ENCODE data around the gene PSD4. TPM values are rescaled to one million over a fixed set of nuclear protein-coding genes. Genes with fewer than 3 reads are reported as not detected.

Gene PSD4
- total RNA-seq, 1 experiment from 2014 or later, result 1.0 TPM

GRCh38 chr2:113258471-113259147 is 84.8 kb downstream of the PSD4 start:
- Histone ChIP-seq H4K20me1 (ENCODE audit: control insufficient read depth, insufficient read depth, insufficient read length) (no peaks in the 10 kb centered on the region), H3K79me2 (ENCODE audit: insufficient read depth, low read length) (no peaks in the 10 kb centered on the region), H2BK20ac (ENCODE audit: low read depth, low read length, poor library complexity, severe bottlenecking) (no peak overlapping the region), H2BK120ac (ENCODE audit: low read depth, low read length, poor library complexity, severe bottlenecking) (no peak overlapping the region), H2BK5ac (ENCODE audit: insufficient read length, low read length) (no peak overlapping the region), H3K23me2 (ENCODE audit: insufficient read length, low read depth, low read length, poor library complexity, severe bottlenecking) (no peaks in the 10 kb centered on the region), H2BK12ac (ENCODE audit: insufficient read length, low read depth, low read length) (no peak overlapping the region), H2AFZ (ENCODE audit: low read length) (no peak overlapping the region), H3K14ac (ENCODE audit: insufficient read depth, low read length) (peak overlapping the region; percentile 47; the same call in 1 of the 2 replicates), H2BK15ac (ENCODE audit: low read depth, low read length) (no peak overlapping the region), H2AK5ac (ENCODE audit: insufficient read length, low read length) (no peak overlapping the region), H3K27ac (ENCODE audit: insufficient read length, low read depth, low read length) (no peak overlapping the region), H3K9me3 (ENCODE audit: control insufficient read depth, low read depth, low read length) (no peaks in the 10 kb centered on the region), H4K8ac (replicated peaks; ENCODE audit: insufficient read length, low read depth, low read length) (no peak overlapping the region), H3K27me3 (ENCODE audit: insufficient read depth, low read length) (no peaks in the 10 kb centered on the region), H3K4me2 (ENCODE audit: insufficient read depth, insufficient read length, low read length) (no peak overlapping the region), H3K9ac (ENCODE audit: extremely low read depth, insufficient read length, low read length) (no peak overlapping the region), H3K4ac (ENCODE audit: low read depth, low read length) (no peak overlapping the region), H3K18ac (ENCODE audit: insufficient read length, low read depth, low read length) (no peak overlapping the region), H3K56ac (ENCODE audit: insufficient read length, low read depth, low read length) (no peak overlapping the region), H3K79me1 (ENCODE audit: insufficient read depth, low read depth, low read length, poor library complexity, severe bottlenecking) (no peaks in the 10 kb centered on the region), H3T11ph (ENCODE audit: low read length) (no peak overlapping the region), H3K4me1 (ENCODE audit: insufficient read depth, low read length) (peaks cover 2% of the 10 kb centered on the region; the same call in 1 of the 2 replicates), H4K5ac (ENCODE audit: insufficient read length, low read depth, low read length) (no peak overlapping the region), H3K23ac (ENCODE audit: insufficient read length, low read depth, low read length) (no peak overlapping the region), H4K91ac (ENCODE audit: insufficient read length, low read depth, low read length) (no peak overlapping the region)
- Mint-ChIP-seq H3K36me3 (ENCODE audit: insufficient read depth in 1 of 3, low read depth in 3 of 3) (no peaks in the 10 kb centered on the region; a peak in 1 of 7 replicates), H3K27me3 (ENCODE audit: low read depth) (peaks cover 60% of the 10 kb centered on the region), H3K4me3 (peak overlapping the region in 1 of 2 experiments; percentile 30; a peak in 1 of 5 replicates), H3K9me3 (no peaks in the 10 kb centered on the region; a peak in 2 of 5 replicates), H3K4me1 (peaks cover 10 to 19% of the 10 kb centered on the region in 2 experiments), H3K27ac (peak overlapping the region in 1 of 3 experiments; percentile 47; a peak in 1 of 7 replicates)
- WGBS (ENCODE audit: extremely low coverage, insufficient read length, low lambda C conversion rate), result no CpG with 5 or more reads among the region's 6 CpGs
- TF ChIP-seq CTCF (conservative IDR thresholded peaks at IDR 0.05), result no peak
- no peak for DNase-seq

Other genes with a start within 250 kb of the PSD4 start
- gene IL36G, start 196.0 kb upstream of the PSD4 start, total RNA-seq (2021), result not detected in 2 replicates
- gene IL36A, start 168.5 kb upstream of the PSD4 start, total RNA-seq (2021), result not detected in 2 replicates
- gene IL36B, start 121.1 kb upstream of the PSD4 start, total RNA-seq (2021), result not detected in 2 replicates
- not detected in 2 replicates for gene IL36RN, start 114.8 kb upstream of the PSD4 start, total RNA-seq (2021)
- gene IL1F10, start 106.0 kb upstream of the PSD4 start, total RNA-seq (2021), result not detected in 2 replicates
- not detected in 2 replicates for gene IL1RN, start 46.4 kb upstream of the PSD4 start, total RNA-seq (2021)
- not detected in 2 replicates for gene PAX8, start 105.0 kb downstream of the PSD4 start, total RNA-seq (2021)